Cortex of kidney (tissue), 1 donor: ENCODE data around the gene LILRB3.
"Not testable (repeated sequence)": the region's sequence is repeated elsewhere in the genome, so short reads cannot be mapped to it uniquely, and the experiment has no call there.

ENCODE experiments used
- DNase-seq: peaks from one replicate; lab custom pipeline; 2025; lab: John Stamatoyannopoulos, UW

The LILRB3 gene

GRCh38 chr19:54189735-54190502 lies 32.9 kb downstream of the LILRB3 start:
- DNase-seq = peak; percentile 98

GRCh38 chr19:54189145-54189734 lies 33.6 kb downstream of the LILRB3 start, which contains the start of gene MBOAT7:
Gene MBOAT7, minus strand, starts transcription at chr19:54189580. Its CDS starts 1,072 bp downstream, at chr19:54188508.
- peak; percentile 94 for DNase-seq

- no peak for DNase-seq
Observed at GRCh38 chr19:54188215-54188871, 34.5 kb downstream of the LILRB3 start.

- no peak for DNase-seq
Observed at GRCh38 chr19:54186934-54187381, 35.8 kb downstream of the LILRB3 start.

GRCh38 chr19:54186351-54186750 lies 36.5 kb downstream of the LILRB3 start:
- DNase-seq = no peak

- DNase-seq = no peak
Observed at GRCh38 chr19:54183431-54183830, 39.4 kb downstream of the LILRB3 start.

- not testable (repeated sequence) for DNase-seq
Observed at GRCh38 chr19:54181894-54182293, 40.9 kb downstream of the LILRB3 start.

- DNase-seq = no peak
Observed at GRCh38 chr19:54180691-54181091, 42.1 kb downstream of the LILRB3 start.

- no peak for DNase-seq
Observed at GRCh38 chr19:54179921-54180461, 42.8 kb downstream of the LILRB3 start.

- no peak for DNase-seq
Observed at GRCh38 chr19:54179262-54179852, 43.5 kb downstream of the LILRB3 start.

GRCh38 chr19:54178581-54179261 lies 44.1 kb downstream of the LILRB3 start:
- DNase-seq = no peak

- DNase-seq = no peak
Observed at GRCh38 chr19:54173951-54174834, 48.6 kb downstream of the LILRB3 start.

- no peak for DNase-seq
Observed at GRCh38 chr19:54173359-54173699, 49.5 kb downstream of the LILRB3 start.

- no peak for DNase-seq
Observed at GRCh38 chr19:54172471-54173358, 50.1 kb downstream of the LILRB3 start, which contains the start of gene TMC4. Gene TMC4, minus strand, starts transcription at chr19:54173160. Its CDS starts 43 bp downstream, at chr19:54173117.

- not testable (repeated sequence) for DNase-seq
Observed at GRCh38 chr19:54171736-54172431, 50.9 kb downstream of the LILRB3 start.

GRCh38 chr19:54169149-54169740 lies 53.6 kb downstream of the LILRB3 start:
- DNase-seq = no peak

GRCh38 chr19:54168174-54168917 lies 54.5 kb downstream of the LILRB3 start:
- DNase-seq = no peak
